ENCODE results near the gene NIBAN1.

GRCh38 chr1:184992271-184992670 is 18.0 kb upstream of the NIBAN1 start:
- TF ChIP-seq POLR2A (IDR thresholded peaks at IDR 0.05; ENCODE audit: low read length): no peak
- no peak for TF ChIP-seq GATA1 (IDR thresholded peaks at IDR 0.05; ENCODE audit: low read depth, low read length)

All from erythroblast (primary cell).